ENCODE measurements around the gene MYH14.

Gene MYH14

DNA sequence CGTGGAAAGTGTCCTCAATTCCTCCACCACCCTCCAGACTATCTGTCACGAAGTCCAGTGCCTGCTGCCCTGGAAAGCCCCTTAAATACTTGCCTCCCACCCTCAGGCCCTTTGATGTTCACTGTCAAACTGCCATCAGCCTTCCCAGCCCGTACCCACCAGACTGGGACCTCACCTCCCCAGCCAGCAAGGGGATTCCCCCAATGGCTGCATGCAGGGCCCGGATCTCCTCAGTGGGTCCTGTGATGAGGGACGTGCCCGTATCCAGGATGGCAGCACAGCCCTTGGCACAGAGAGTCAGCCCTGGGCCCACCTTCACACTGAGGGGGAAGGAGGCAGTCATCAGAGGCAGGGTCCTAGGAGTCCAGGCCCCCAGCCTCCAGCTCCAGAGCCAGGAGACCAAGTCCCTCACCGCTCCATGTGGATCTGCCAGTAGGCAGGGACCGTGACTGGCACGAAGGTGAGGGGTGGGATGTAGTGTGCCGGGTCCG is 156.0 kb downstream of the MYH14 start:
- TF ChIP-seq, protein P1, sequence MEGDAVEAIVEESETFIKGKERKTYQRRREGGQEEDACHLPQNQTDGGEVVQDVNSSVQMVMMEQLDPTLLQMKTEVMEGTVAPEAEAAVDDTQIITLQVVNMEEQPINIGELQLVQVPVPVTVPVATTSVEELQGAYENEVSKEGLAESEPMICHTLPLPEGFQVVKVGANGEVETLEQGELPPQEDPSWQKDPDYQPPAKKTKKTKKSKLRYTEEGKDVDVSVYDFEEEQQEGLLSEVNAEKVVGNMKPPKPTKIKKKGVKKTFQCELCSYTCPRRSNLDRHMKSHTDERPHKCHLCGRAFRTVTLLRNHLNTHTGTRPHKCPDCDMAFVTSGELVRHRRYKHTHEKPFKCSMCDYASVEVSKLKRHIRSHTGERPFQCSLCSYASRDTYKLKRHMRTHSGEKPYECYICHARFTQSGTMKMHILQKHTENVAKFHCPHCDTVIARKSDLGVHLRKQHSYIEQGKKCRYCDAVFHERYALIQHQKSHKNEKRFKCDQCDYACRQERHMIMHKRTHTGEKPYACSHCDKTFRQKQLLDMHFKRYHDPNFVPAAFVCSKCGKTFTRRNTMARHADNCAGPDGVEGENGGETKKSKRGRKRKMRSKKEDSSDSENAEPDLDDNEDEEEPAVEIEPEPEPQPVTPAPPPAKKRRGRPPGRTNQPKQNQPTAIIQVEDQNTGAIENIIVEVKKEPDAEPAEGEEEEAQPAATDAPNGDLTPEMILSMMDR (IDR thresholded peaks at IDR 0.05; ENCODE audit: insufficient read depth, low read depth, low read length, missing control alignments) = no peak
- DNase-seq (ENCODE audit: low read depth) = no peak
- no peak overlapping the region for H3K4me3 ChIP-seq (ENCODE audit: low read length)
